ENCODE data around the gene EIF4G3. TPM values are rescaled to one million over a fixed set of nuclear protein-coding genes. Genes with fewer than 3 reads are reported as not detected.

EIF4G3 gene
- total RNA-seq, 1 experiment from 2014 or later, result 39.9 TPM

DNA sequence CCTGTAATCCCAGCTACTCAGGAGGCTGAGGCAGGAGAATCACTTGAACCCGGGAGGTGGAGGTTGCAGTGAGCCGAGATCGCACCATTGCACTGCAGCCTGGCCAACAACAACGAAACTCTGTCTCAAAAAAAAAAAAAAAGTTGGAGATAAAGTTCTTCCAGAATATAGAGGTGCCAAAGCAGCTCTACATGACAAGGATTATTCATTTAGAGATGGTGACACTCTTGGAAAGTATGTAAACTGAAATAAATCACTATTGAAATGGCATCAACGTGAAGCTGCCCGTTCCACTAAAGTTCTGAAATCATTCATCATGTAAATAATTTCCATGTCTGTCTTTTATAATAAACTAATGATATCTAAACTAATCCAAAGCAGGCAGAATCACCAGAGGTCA lies 14.9 kb downstream of the EIF4G3 start:
- Mint-ChIP-seq H3K27ac (ENCODE audit: unreplicated experiment) (no peak overlapping the region), H3K27me3 (ENCODE audit: unreplicated experiment) (no peaks in the 10 kb centered on the region)
- CTCF ChIA-PET, result no interaction called here

DNA sequence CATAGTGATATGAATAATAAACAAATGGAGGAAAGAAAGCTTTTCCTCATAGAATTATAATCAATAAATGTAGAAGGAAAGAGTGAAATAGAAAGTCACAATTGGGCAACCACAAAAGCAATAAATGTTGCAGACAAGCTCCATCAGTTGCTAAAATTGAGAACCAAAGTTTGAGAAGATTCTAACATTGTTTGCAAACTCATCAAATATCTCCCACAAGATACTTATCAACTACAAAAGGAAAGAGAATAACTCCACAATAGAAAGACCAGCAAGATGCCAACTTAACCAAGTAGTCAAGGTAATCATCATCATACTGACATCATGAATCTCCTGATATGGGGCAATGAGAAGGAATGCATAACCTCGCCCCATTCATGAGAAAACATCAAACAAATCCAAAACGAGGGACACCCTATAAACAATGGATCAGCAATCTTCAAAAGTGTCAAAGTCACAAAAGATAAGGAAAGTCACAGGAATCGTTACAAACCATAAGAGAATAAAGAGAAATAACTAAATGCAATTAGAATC lies 16.4 kb downstream of the EIF4G3 start:
- DNase-seq, result no peak
- no peak overlapping the region for H3K4me3 Mint-ChIP-seq (ENCODE audit: low read depth, unreplicated experiment)

More for the DNA sequence above, 14.9 kb downstream of the EIF4G3 start:
- intact Hi-C loops (cut with micrococcal nuclease; ENCODE audit: unreplicated experiment), result no loop called here
- Mint-ChIP-seq H3K4me1 (ENCODE audit: low read depth, unreplicated experiment) (peaks cover 23% of the 10 kb centered on the region), H3K36me3 (ENCODE audit: insufficient read depth, unreplicated experiment) (peaks cover 13% of the 10 kb centered on the region), H3K4me3 (ENCODE audit: low read depth, unreplicated experiment) (no peak overlapping the region), H3K9me3 (ENCODE audit: low read depth, unreplicated experiment) (no peaks in the 10 kb centered on the region)
- no TSS peak for BruUV-seq (replicated peaks)
- TF ChIP-seq, protein P1, sequence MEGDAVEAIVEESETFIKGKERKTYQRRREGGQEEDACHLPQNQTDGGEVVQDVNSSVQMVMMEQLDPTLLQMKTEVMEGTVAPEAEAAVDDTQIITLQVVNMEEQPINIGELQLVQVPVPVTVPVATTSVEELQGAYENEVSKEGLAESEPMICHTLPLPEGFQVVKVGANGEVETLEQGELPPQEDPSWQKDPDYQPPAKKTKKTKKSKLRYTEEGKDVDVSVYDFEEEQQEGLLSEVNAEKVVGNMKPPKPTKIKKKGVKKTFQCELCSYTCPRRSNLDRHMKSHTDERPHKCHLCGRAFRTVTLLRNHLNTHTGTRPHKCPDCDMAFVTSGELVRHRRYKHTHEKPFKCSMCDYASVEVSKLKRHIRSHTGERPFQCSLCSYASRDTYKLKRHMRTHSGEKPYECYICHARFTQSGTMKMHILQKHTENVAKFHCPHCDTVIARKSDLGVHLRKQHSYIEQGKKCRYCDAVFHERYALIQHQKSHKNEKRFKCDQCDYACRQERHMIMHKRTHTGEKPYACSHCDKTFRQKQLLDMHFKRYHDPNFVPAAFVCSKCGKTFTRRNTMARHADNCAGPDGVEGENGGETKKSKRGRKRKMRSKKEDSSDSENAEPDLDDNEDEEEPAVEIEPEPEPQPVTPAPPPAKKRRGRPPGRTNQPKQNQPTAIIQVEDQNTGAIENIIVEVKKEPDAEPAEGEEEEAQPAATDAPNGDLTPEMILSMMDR (IDR thresholded peaks at IDR 0.05; ENCODE audit: unreplicated experiment), result no peak
- DNase-seq, result no peak

DNA sequence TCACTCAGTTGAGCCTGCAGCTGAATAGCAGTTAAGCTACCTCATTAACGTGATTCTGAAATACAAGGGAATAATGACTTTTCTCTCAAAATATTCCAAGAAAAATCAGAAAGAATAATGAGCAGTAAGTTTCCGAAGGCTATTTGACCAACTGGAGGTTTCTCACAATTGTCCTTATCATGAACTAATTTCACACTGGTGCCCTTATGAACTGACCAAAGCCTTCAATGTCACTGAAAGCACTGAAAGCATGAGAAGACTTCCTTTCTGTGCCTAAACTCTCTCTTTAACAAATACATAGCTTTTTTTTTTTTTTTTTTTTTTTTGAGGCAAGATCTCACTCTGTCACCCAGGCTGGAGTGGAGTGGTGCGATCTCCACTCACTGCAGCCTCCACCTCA lies 18.8 kb downstream of the EIF4G3 start:
- H3K27ac Mint-ChIP-seq (ENCODE audit: unreplicated experiment), result no peak overlapping the region
- intact Hi-C loops (cut with micrococcal nuclease; ENCODE audit: unreplicated experiment), result no loop called here
- CTCF ChIA-PET, result interaction anchor here (0.6 kb wide), 1 partner anchor 11 kb away, joined by 3 read pairs; no protein-coding TSS in a partner anchor

More for the DNA sequence above, 16.4 kb downstream of the EIF4G3 start:
- TF ChIP-seq, protein P1 (IDR thresholded peaks at IDR 0.05; ENCODE audit: unreplicated experiment), result no peak
- H3K27ac Mint-ChIP-seq (ENCODE audit: unreplicated experiment), result no peak overlapping the region
- peaks cover 30% of the 10 kb centered on the region for H3K4me1 Mint-ChIP-seq (ENCODE audit: low read depth, unreplicated experiment)
- H3K36me3 Mint-ChIP-seq (ENCODE audit: insufficient read depth, unreplicated experiment), result peaks cover 12% of the 10 kb centered on the region
- intact Hi-C loops (cut with micrococcal nuclease; ENCODE audit: unreplicated experiment), result no loop called here
- CTCF ChIA-PET, result no interaction called here
- H3K27me3 Mint-ChIP-seq (ENCODE audit: unreplicated experiment), result no peaks in the 10 kb centered on the region
- H3K9me3 Mint-ChIP-seq (ENCODE audit: low read depth, unreplicated experiment), result no peaks in the 10 kb centered on the region
- BruUV-seq (replicated peaks), result no TSS peak

DNA sequence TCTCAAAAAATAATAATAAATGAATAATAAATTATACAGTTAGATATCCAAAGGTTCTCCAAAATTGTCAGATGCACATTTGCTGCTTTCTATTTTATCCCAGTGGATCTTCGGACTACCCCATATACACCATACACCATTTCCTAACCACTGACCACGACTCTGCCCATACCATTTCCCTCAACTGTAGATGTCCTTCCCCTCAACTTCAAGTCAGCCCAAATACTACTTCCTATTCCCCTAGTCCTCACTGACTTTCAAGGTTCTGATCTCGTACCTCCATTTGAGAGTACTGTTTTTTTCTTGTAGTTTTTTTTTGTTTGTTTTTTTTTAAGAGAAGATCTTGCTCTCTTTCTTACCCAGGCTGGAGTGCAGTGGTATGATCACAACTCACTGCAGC lies 19.6 kb downstream of the EIF4G3 start:
- no TSS peak for BruUV-seq (replicated peaks)
- CTCF ChIA-PET, result no interaction called here
- Mint-ChIP-seq H3K4me3 (ENCODE audit: low read depth, unreplicated experiment) (no peak overlapping the region), H3K27me3 (ENCODE audit: unreplicated experiment) (no peaks in the 10 kb centered on the region), H3K36me3 (ENCODE audit: insufficient read depth, unreplicated experiment) (peaks cover 12% of the 10 kb centered on the region), H3K4me1 (ENCODE audit: low read depth, unreplicated experiment) (peaks cover 30% of the 10 kb centered on the region), H3K9me3 (ENCODE audit: low read depth, unreplicated experiment) (no peaks in the 10 kb centered on the region), H3K27ac (ENCODE audit: unreplicated experiment) (no peak overlapping the region)
- intact Hi-C loops (cut with micrococcal nuclease; ENCODE audit: unreplicated experiment), result no loop called here
- TF ChIP-seq, protein P1 (IDR thresholded peaks at IDR 0.05; ENCODE audit: unreplicated experiment), result no peak
- DNase-seq, result no peak

More for the DNA sequence above, 18.8 kb downstream of the EIF4G3 start:
- H3K9me3 Mint-ChIP-seq (ENCODE audit: low read depth, unreplicated experiment), result no peaks in the 10 kb centered on the region
- BruUV-seq (replicated peaks), result no TSS peak
- H3K4me3 Mint-ChIP-seq (ENCODE audit: low read depth, unreplicated experiment), result no peak overlapping the region
- no peaks in the 10 kb centered on the region for H3K27me3 Mint-ChIP-seq (ENCODE audit: unreplicated experiment)
- DNase-seq, result no peak
- peaks cover 30% of the 10 kb centered on the region for H3K4me1 Mint-ChIP-seq (ENCODE audit: low read depth, unreplicated experiment)
- TF ChIP-seq, protein P1 (IDR thresholded peaks at IDR 0.05; ENCODE audit: unreplicated experiment), result no peak
- peaks cover 12% of the 10 kb centered on the region for H3K36me3 Mint-ChIP-seq (ENCODE audit: insufficient read depth, unreplicated experiment)
